GM23338 (cell line): ENCODE data around the gene PUDP. TPM values are rescaled to one million over a fixed set of nuclear protein-coding genes. Genes with fewer than 3 reads are reported as not detected.

Experiments
- ATAC-seq: fragments of 200-7000 bp; cut with Tn5 transposase; 3 replicates; pipeline ENCODE4 v1.9.1; 2020
- DNase-seq: peaks from one replicate; pipeline ENCODE4 v3.0.0-alpha.2; 2015; ENCODE audit warnings: low spot score
- H2AFZ ChIP-seq: fragments of 200-600 bp; sonication (generic); 2 replicates; pipeline ENCODE4 v1.8.0; 2016; ENCODE audit warnings: antibody characterized with exemption, mild to moderate bottlenecking, moderate library complexity
- H3F3A ChIP-seq: fragments of 200-600 bp; sonication (generic); replicated peaks from 2 replicates; pipeline ENCODE4 v1.8.0; 2017; ENCODE audit warnings: antibody characterized with exemption, mixed run types, low read depth
- H3K27ac ChIP-seq: fragments of 200-600 bp; sonication (generic); 2 replicates; pipeline ENCODE4 v1.6.1; 2016; ENCODE audit warnings: low read depth
- H3K27me3 ChIP-seq: fragments of 200-600 bp; sonication (generic); 2 replicates; pipeline ENCODE4 v1.8.0; 2016; ENCODE audit warnings: mild to moderate bottlenecking, mixed run types, moderate library complexity; ENCODE audit not compliant: insufficient read depth
- H3K36me3 ChIP-seq: fragments of 200-600 bp; sonication (generic); 2 replicates; pipeline ENCODE4 v1.8.0; 2016; ENCODE audit warnings: mild to moderate bottlenecking; ENCODE audit not compliant: insufficient read depth
- H3K4me1 ChIP-seq: fragments of 200-600 bp; sonication (generic); 2 replicates; pipeline ENCODE4 v1.8.0; 2016; ENCODE audit warnings: mild to moderate bottlenecking, moderate library complexity; ENCODE audit not compliant: insufficient read depth
- H3K4me2 ChIP-seq: fragments of 200-600 bp; sonication (generic); 2 replicates; pipeline ENCODE4 v1.7.1; 2017; ENCODE audit warnings: mixed run types
- H3K4me3 ChIP-seq: fragments of 200-600 bp; sonication (generic); 2 replicates; pipeline ENCODE4 v1.6.1; 2016; ENCODE audit warnings: mixed run types
- H3K79me2 ChIP-seq: fragments of 200-600 bp; sonication (generic); replicated peaks from 2 replicates; pipeline ENCODE4 v1.8.0; 2017; ENCODE audit warnings: mild to moderate bottlenecking; ENCODE audit not compliant: insufficient read depth
- H3K9me2 ChIP-seq: fragments of 200-600 bp; sonication (generic); 2 replicates; pipeline ENCODE4 v1.8.0; 2017; ENCODE audit not compliant: insufficient read depth
- H4K20me1 ChIP-seq: fragments of 200-600 bp; sonication (generic); replicated peaks from 2 replicates; pipeline ENCODE4 v1.8.0; 2017; ENCODE audit warnings: mild to moderate bottlenecking; ENCODE audit not compliant: insufficient read depth
- H3K27ac Mint-ChIP-seq: 2 replicates; pipeline ENCODE4 v1.8.0; 2020; ENCODE audit warnings: inconsistent platforms, mild to moderate bottlenecking, moderate library complexity, mixed read lengths
- H3K27me3 Mint-ChIP-seq: 3 replicates; pipeline ENCODE4 v1.8.0; 2022; ENCODE audit warnings: low read depth, mild to moderate bottlenecking, moderate library complexity, mixed read lengths, inconsistent platforms; ENCODE audit not compliant: insufficient read depth, poor library complexity
- H3K36me3 Mint-ChIP-seq: 3 replicates; pipeline ENCODE4 v1.8.0; 2021; ENCODE audit warnings: low read depth, mild to moderate bottlenecking, inconsistent platforms, moderate library complexity, mixed read lengths
- H3K4me1 Mint-ChIP-seq: 3 replicates; pipeline ENCODE4 v1.8.0; 2020; ENCODE audit warnings: mild to moderate bottlenecking, inconsistent platforms, mixed read lengths
- H3K4me3 Mint-ChIP-seq: 3 replicates; pipeline ENCODE4 v1.8.0; 2021; ENCODE audit warnings: moderate library complexity, mild to moderate bottlenecking, inconsistent platforms, mixed read lengths
- H3K9me3 Mint-ChIP-seq: 3 replicates; pipeline ENCODE4 v1.8.0; 2020; ENCODE audit warnings: moderate library complexity, mild to moderate bottlenecking, inconsistent platforms, mixed read lengths
- CREB1 ChIP-seq: fragments of 250-450 bp; sonication (Bioruptor Pico); IDR thresholded peaks from 2 replicates; pipeline ENCODE4 v1.5.0; 2020; ENCODE audit warnings: low read depth, mild to moderate bottlenecking, moderate library complexity
- CTCF ChIP-seq, 2 experiments: fragments of 200-600 bp in 1 of 2; sonication (generic) in 1 of 2; conservative IDR thresholded peaks; 2 replicates each; pipeline versions ENCODE4 v1.5.1 to v1.6.1; 2016 to 2017; ENCODE audit warnings: antibody characterized with exemption in 2 of 2, low read depth in 2 of 2, mild to moderate bottlenecking in 2 of 2, moderate library complexity in 1 of 2
- ETS1 ChIP-seq: IDR thresholded peaks from 2 replicates; pipeline ENCODE4 v1.6.1; 2016; ENCODE audit warnings: antibody characterized with exemption
- EZH2 ChIP-seq: fragments of 200-600 bp; sonication (generic); IDR thresholded peaks from one replicate; pipeline ENCODE4 v1.8.0; 2017; ENCODE audit warnings: antibody characterized with exemption, mild to moderate bottlenecking, low read depth; ENCODE audit not compliant: unreplicated experiment
- EZH2phosphoT487 ChIP-seq: fragments of 200-600 bp; sonication (generic); IDR thresholded peaks from one replicate; pipeline ENCODE4 v1.8.1; 2018; ENCODE audit warnings: antibody characterized with exemption; ENCODE audit not compliant: unreplicated experiment
- JUNB ChIP-seq: IDR thresholded peaks from one replicate; pipeline ENCODE4 v1.6.1; 2016; ENCODE audit warnings: antibody characterized with exemption; ENCODE audit not compliant: unreplicated experiment
- POLR2AphosphoS5 ChIP-seq: IDR thresholded peaks from 2 replicates; pipeline ENCODE4 v1.6.1; 2016; ENCODE audit warnings: antibody characterized with exemption, low read depth
- ZNF114 ChIP-seq: fragments of 250-450 bp; sonication (Bioruptor Pico); IDR thresholded peaks from 2 replicates; pipeline ENCODE4 v1.5.0; 2020; ENCODE audit warnings: mild to moderate bottlenecking, moderate library complexity
- ZNF331 ChIP-seq: fragments of 250-450 bp; sonication (Bioruptor Pico); IDR thresholded peaks from 2 replicates; pipeline ENCODE4 v1.5.0; 2020; ENCODE audit warnings: low read depth, mild to moderate bottlenecking, moderate library complexity
- polyA plus RNA-seq: library from polyadenylated mRNA; unstranded; fragments of >200 nt; fragmentation: Nextera tagmentation; extraction: Ambion mirVana; gene quantifications from 2 replicates; pipeline ENCODE4 v1.2.1, GENCODE V29; 2016
- total RNA-seq: library from RNA; depleted of rRNA; stranded (reverse); fragments of >200 nt; shearing (Covaris generic); gene quantifications from 2 replicates; pipeline ENCODE4 v1.2.3, GENCODE V29; 2014
- TF ChIP-seq, protein P1 (sequence below): IDR thresholded peaks from one replicate; pipeline ENCODE4 v1.6.1; 2018; ENCODE audit warnings: antibody characterized with exemption; ENCODE audit not compliant: unreplicated experiment

PUDP gene
- total and polyA plus RNA-seq, 2 experiments from 2014 or later, result 17.2 to 22.4 TPM

DNA sequence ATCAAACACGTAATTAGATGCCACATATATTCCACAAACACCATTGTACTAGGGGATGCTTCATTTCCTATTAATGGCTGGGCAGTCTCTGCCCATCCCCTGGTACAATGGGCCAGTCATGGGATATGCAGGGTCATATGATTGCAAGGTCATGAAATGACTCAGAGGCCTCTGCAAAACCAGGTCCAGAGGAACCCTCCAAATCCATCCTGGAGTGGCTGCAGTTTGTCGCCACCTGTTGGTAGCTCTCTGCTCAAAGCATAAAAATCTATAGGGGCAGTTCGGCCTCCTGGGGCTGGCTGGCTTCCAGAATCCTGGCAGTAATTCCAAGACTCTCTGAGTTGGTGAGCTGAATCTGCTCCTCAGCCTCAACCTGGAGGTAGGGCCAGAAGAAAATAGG, 22.9 kb upstream of the PUDP start:
- H3K36me3 Mint-ChIP-seq, result peaks cover 4% of the 10 kb centered on the region; the same call in 1 of the 3 replicates
- H2AFZ ChIP-seq, result no peak overlapping the region
- H3K27me3 ChIP-seq, result no peaks in the 10 kb centered on the region
- no peak overlapping the region for H3K4me2 ChIP-seq
- TF ChIP-seq CTCF (conservative IDR thresholded peaks at IDR 0.05; ENCODE audit: low read depth in 2 of 2) (peak; percentile 56 to 68), ZNF114 (CRISPR knock-in tag) (no peak)
- H3K36me3 ChIP-seq, result no peaks in the 10 kb centered on the region
- H3K4me3 ChIP-seq, result no peak overlapping the region
- DNase-seq, result peak; percentile 35
- H3K9me3 Mint-ChIP-seq, result no peaks in the 10 kb centered on the region; the same call in 2 of the 3 replicates
- H3K4me3 Mint-ChIP-seq, result no peak overlapping the region
- ATAC-seq, result no peak
- H3K9me2 ChIP-seq, result no peaks in the 10 kb centered on the region
- no peaks in the 10 kb centered on the region for H3K4me1 Mint-ChIP-seq
- H3K27me3 Mint-ChIP-seq, result no peaks in the 10 kb centered on the region
- H3K27ac ChIP-seq, result no peak overlapping the region
- no peaks in the 10 kb centered on the region for H3F3A ChIP-seq
- no peaks in the 10 kb centered on the region for H3K4me1 ChIP-seq
- no peaks in the 10 kb centered on the region for H3K79me2 ChIP-seq
- H3K27ac Mint-ChIP-seq, result no peak overlapping the region
- H4K20me1 ChIP-seq, result no peaks in the 10 kb centered on the region

- H3K4me1 ChIP-seq, result no peaks in the 10 kb centered on the region
- Mint-ChIP-seq H3K4me1 (no peaks in the 10 kb centered on the region), H3K27me3 (no peaks in the 10 kb centered on the region), H3K4me3 (no peak overlapping the region), H3K36me3 (peaks cover 4% of the 10 kb centered on the region; the same call in 1 of the 3 replicates), H3K27ac (no peak overlapping the region), H3K9me3 (no peaks in the 10 kb centered on the region; the same call in 2 of the 3 replicates)
- no peaks in the 10 kb centered on the region for H3K27me3 ChIP-seq
- no peaks in the 10 kb centered on the region for H4K20me1 ChIP-seq
- H3K36me3 ChIP-seq, result no peaks in the 10 kb centered on the region
- H3K79me2 ChIP-seq, result no peaks in the 10 kb centered on the region
- no peak overlapping the region for H3K4me3 ChIP-seq
- H3K9me2 ChIP-seq, result no peaks in the 10 kb centered on the region
- no peaks in the 10 kb centered on the region for H3F3A ChIP-seq
- no peak overlapping the region for H2AFZ ChIP-seq
- H3K27ac ChIP-seq, result no peak overlapping the region
- DNase-seq, result no peak
- no peak overlapping the region for H3K4me2 ChIP-seq
- TF ChIP-seq CREB1 (CRISPR knock-in tag) (no peak), POLR2AphosphoS5 (no peak), JUNB (no peak), ETS1 (no peak), ZNF331 (no peak), EZH2phosphoT487 (no peak), EZH2 (no peak), ZNF114 (CRISPR knock-in tag) (no peak), CTCF (conservative IDR thresholded peaks at IDR 0.05; ENCODE audit: low read depth in 2 of 2) (no peak)
- TF ChIP-seq, protein P1, sequence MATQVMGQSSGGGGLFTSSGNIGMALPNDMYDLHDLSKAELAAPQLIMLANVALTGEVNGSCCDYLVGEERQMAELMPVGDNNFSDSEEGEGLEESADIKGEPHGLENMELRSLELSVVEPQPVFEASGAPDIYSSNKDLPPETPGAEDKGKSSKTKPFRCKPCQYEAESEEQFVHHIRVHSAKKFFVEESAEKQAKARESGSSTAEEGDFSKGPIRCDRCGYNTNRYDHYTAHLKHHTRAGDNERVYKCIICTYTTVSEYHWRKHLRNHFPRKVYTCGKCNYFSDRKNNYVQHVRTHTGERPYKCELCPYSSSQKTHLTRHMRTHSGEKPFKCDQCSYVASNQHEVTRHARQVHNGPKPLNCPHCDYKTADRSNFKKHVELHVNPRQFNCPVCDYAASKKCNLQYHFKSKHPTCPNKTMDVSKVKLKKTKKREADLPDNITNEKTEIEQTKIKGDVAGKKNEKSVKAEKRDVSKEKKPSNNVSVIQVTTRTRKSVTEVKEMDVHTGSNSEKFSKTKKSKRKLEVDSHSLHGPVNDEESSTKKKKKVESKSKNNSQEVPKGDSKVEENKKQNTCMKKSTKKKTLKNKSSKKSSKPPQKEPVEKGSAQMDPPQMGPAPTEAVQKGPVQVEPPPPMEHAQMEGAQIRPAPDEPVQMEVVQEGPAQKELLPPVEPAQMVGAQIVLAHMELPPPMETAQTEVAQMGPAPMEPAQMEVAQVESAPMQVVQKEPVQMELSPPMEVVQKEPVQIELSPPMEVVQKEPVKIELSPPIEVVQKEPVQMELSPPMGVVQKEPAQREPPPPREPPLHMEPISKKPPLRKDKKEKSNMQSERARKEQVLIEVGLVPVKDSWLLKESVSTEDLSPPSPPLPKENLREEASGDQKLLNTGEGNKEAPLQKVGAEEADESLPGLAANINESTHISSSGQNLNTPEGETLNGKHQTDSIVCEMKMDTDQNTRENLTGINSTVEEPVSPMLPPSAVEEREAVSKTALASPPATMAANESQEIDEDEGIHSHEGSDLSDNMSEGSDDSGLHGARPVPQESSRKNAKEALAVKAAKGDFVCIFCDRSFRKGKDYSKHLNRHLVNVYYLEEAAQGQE, result no peak
- no peak for ATAC-seq
These were observed 21.7 kb upstream of the PUDP start for GRCh38 chrX:7169627-7170026.
